PFSK-1 (cell line): Measurements from ENCODE around the gene RPIA.

Experiments
- FOXP2 ChIP-seq: optimal IDR thresholded peaks from 2 replicates; pipeline ENCODE3; 2011; ENCODE audit warnings: borderline replicate concordance, control low read depth, inconsistent platforms; ENCODE audit not compliant: insufficient read depth; ENCODE audit errors: extremely low read length, extremely low read depth
- POLR2AphosphoS5 ChIP-seq: IDR thresholded peaks from 2 replicates; pipeline ENCODE4 v1.6.1; 2012; ENCODE audit warnings: low read depth, mild to moderate bottlenecking, control low read depth, low read length, moderate library complexity
- REST ChIP-seq, 2 experiments: IDR thresholded peaks; 2 replicates each; pipeline versions ENCODE4 v1.6.1 to v1.8.0; 2011 to 2012; ENCODE audit warnings: low read depth in 2 of 2, low read length in 2 of 2, control low read depth in 1 of 2, inconsistent platforms in 1 of 2, mild to moderate bottlenecking in 1 of 2, moderate library complexity in 1 of 2; ENCODE audit not compliant: insufficient read depth in 1 of 2
- SIN3A ChIP-seq: IDR thresholded peaks from 2 replicates; pipeline ENCODE4 v1.6.1; 2012; ENCODE audit warnings: mild to moderate bottlenecking, low read length, moderate library complexity, borderline replicate concordance; ENCODE audit not compliant: insufficient read depth
- TAF1 ChIP-seq: IDR thresholded peaks from 2 replicates; pipeline ENCODE4 v1.6.1; 2012; ENCODE audit warnings: low read length, control low read depth, borderline replicate concordance; ENCODE audit not compliant: insufficient read depth

The RPIA gene

GRCh38 chr2:88660622-88661021, 30.9 kb upstream of the RPIA start:
- TF ChIP-seq POLR2AphosphoS5, result no peak
- TF ChIP-seq SIN3A, result no peak
- TF ChIP-seq REST (IDR thresholded peaks at IDR 0.05; ENCODE audit: insufficient read depth in 1 of 2, low read depth in 2 of 2, low read length in 2 of 2), result no peak
- TF ChIP-seq TAF1, result no peak
- no peak for TF ChIP-seq FOXP2

DNA sequence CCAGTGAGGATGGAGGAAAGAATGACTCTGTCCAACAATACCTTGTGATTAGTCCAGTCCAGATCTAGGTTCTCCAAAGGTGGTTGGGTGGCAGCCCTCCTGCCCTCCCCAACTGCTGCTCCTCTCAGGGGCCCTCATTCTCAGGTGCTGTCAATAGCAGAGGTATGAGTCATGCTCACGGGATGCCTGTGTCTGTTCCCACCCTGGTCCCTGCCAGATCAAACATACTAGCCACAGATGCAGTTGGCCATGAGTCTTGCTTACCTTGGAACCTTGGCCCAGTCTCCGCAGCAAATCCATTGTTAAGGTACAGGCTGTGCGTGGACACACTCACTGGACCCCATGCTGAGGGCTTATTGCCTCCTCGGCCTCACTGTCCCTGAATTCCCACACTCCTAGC, 24.9 kb upstream of the RPIA start:
- TF ChIP-seq FOXP2, result no peak
- TF ChIP-seq SIN3A, result no peak
- TF ChIP-seq REST (IDR thresholded peaks at IDR 0.05; ENCODE audit: insufficient read depth in 1 of 2, low read depth in 2 of 2, low read length in 2 of 2), result no peak
- no peak for TF ChIP-seq POLR2AphosphoS5
- TF ChIP-seq TAF1, result no peak

DNA sequence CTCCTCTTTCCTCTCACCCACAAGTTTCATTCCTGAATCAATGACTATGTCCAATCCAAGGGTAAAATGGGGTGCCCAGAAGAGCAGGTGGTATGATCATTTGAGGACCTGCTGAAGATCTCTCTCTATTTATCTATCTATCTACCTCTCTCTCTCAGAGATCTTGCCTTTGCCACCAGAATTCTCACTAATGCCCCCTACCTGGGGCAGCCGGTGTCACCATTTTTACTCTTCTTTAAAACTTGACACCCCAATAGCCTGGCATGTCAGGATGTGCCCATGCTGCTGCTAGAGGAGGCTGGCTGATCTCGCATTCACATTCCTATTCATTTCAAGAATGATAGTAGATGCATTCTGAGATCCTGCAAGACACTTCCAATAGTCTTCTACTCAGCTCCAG, 24.3 kb upstream of the RPIA start:
- TF ChIP-seq FOXP2 (no peak), TAF1 (no peak), REST (IDR thresholded peaks at IDR 0.05; ENCODE audit: insufficient read depth in 1 of 2, low read depth in 2 of 2, low read length in 2 of 2) (no peak), SIN3A (no peak), POLR2AphosphoS5 (no peak)

- TF ChIP-seq POLR2AphosphoS5 (no peak), REST (IDR thresholded peaks at IDR 0.05; ENCODE audit: insufficient read depth in 1 of 2, low read depth in 2 of 2, low read length in 2 of 2) (no peak), TAF1 (no peak), FOXP2 (no peak), SIN3A (no peak)
Observed at GRCh38 chr2:88668862-88669261, 22.6 kb upstream of the RPIA start.

GRCh38 chr2:88669482-88670214, 21.8 kb upstream of the RPIA start:
- TF ChIP-seq FOXP2 (no peak), TAF1 (no peak), SIN3A (no peak), REST (IDR thresholded peaks at IDR 0.05; ENCODE audit: insufficient read depth in 1 of 2, low read depth in 2 of 2, low read length in 2 of 2) (no peak), POLR2AphosphoS5 (no peak)
